Activated CD4-positive, CD25-positive, alpha-beta regulatory T cell treated with anti-CD3 and anti-CD28 coated beads, Interleukin-2, amount 50 U/mL, for 72 hours (primary cell): Measurements from ENCODE around the gene CELF5.
"Not testable (repeated sequence)": the region's sequence is repeated elsewhere in the genome, so short reads cannot be mapped to it uniquely, and the experiment has no call there.

Experiments
- DNase-seq: peaks from one replicate; pipeline ENCODE4 v3.0.0; 2021

Gene CELF5

DNA sequence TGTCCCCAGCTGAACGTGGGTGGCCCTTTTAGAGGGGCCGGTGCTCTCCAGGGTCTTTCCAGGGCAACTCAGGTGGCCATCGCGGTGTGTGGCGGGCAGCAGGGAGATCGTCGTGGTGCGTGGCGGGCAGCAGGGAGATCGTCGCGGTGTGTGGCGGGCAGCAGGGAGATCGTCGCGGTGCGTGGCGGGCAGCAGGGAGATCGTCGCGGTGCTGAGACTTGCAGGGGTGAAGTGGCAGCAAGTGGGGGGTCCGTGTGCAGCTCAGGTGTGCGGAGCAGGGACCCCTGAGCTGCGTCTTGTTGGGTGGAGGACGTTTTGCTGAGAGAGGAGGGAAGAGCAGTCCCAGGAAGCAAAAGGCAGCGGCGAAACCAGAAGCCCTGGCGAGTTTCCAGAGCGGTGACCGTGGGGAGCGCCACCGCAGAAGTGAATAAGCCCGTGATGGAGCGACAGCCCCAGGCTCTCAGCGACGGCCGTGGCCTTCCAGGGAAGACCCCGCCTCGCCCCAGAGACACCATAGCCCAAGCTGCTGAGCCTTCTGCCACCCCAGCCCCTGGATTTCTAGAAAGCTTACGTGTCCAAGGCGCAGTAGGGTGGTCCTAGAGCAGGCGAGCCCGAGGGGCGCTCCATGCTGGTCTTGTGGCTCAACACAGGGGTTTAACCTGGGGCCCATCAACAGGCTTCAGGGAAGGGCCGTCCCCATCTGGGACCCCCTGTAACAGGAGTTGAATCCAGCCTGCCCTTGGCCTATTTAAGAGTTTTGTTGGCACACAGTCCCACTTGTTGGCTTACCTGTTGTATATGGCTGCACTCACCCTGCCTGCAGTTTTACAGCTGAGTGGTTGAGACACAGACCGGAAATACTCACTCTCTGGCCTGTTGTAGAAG is 33.3 kb upstream of the CELF5 start:
- no peak for DNase-seq

DNA sequence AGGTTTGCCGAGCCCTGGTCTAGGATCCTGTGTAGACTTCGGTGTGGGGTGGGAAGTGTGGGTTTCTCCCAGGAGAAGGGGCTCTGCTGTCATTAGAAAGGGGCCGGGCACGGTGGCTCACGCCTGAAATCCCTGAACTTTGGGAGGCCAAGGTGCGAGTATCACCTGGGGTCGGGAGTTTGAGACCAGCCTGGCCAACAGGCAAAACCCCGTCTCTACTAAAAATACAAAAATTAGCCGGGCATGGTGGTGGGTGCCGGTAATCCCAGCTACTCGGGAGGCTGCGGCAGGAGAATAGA is 32.7 kb upstream of the CELF5 start:
- DNase-seq, result not testable (repeated sequence)

DNA sequence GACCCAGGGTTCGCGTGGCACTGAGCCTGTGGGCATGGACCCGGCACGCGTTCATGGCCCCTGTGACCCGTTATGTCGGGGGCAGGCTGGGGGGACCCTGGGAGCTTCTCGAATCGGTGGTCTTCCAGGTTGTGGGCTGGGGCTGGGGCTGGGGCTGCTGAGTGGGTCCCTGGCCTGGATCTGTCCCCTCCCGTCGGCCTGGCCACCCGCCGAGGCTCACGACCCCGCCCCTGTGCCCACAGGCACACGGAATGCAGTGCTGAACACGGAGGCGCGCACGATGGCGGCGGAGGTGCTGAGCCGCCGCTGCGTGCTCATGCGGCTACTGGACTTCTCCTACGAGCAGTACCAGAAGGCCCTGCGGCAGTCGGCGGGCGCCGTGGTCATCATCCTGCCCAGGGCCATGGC is 32.2 kb upstream of the CELF5 start:
- no peak for DNase-seq

DNA sequence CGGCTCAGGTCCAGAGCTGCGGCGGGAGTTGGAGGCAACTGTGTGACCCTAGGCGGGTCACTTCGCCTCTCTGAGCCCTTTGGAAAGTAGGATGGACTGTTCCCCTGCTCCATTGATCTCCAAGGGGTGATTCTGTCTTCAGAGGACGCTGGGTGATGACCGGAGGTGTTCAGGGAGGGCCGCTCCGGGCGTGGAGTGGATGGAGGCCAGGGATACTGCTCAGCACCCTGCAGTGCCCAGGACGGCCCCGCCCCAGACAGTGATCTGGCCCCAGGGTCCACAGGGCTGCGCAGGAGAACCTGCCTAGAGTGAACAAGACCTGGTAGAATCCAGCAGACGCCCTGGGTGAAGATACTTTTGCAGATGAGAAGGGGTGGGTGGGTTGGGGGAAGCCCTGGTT is 31.8 kb upstream of the CELF5 start:
- no peak for DNase-seq

DNA sequence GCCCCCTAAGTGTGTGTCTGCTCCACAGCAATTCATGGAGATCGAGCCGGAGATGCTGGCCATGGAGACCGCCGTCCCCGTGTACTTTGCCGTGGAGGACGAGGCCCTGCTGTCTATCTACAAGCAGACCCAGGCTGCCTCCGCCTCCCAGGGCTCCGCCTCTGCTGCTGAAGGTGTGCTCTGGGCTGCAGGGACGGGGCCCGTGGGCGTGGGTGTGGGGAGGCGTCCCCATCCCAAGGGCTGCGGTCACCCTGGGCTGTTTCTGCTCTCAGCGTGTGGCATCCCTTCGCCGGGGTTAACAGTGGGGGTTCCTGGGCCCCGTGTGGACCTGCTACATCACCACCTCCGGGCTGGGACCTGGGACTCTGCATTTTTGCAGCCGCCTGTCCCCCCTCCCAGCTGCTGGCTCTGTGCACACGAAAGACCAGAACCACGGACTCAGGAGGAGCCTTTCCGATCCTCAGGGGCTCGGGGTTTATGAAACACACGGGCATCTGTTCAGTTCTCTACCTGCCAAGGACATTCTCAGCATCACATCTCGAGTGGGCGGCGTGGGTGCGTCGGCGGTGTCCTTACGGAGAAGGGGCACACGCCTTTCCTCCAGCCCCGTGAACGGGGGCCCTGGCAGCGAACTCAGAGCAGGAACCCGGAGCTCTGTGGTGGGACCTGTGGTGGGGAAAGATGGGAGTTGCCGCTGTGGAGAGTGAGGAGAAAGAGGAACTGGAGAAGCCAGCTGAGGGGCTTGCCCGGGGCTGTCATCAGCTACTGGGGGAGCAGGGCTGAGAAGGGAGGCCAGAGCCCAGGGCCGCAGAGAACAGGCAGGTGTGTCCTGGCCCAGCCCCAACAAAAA is 31.0 kb upstream of the CELF5 start:
- no peak for DNase-seq

DNA sequence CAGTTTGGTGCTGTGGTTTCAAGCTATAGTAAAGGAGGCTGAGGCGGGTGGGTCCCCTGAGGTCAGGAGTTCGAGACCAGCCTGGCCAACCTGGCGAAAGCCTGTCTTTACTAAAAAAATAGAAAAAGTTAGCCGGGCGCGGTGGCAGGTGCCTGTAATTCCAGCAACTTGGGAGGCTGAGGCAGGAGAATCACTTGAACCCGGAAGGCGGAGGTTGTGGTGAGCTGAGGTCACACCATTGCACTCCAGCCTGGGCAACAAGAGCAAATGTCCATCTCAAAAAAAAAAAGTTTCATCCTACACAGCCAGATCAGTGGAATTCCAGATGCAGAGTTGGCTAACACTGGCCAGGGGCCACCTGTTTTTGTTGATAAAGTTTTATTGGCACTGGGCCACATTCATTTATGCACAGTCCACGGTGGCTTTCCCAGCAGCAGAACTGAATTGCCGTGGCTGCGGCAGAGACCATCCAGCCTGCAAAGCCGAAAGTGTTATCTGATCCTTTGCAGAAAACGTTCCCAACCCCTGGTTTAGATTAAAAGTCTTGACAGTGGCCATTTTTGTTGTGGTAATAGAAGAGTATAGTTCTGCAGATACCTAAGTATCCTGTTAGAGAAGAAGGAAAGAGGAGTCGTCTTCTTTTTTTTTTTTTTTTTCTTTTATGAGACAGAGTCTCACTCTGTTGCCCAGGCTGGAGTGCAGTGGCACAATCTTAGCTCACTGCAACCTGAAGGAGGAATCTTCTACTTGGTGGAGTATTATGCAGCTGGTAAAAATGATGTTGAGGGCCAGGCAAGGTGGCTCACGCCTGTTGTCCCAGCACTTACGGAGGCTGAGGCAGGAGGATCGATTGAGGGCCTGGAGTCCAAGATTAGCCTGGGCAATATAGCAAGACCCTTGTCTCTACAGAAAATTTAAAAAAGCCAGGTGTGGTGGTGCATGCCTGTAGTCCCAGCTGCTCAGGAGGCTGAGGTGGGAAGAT is 30.1 kb upstream of the CELF5 start:
- no peak for DNase-seq

DNA sequence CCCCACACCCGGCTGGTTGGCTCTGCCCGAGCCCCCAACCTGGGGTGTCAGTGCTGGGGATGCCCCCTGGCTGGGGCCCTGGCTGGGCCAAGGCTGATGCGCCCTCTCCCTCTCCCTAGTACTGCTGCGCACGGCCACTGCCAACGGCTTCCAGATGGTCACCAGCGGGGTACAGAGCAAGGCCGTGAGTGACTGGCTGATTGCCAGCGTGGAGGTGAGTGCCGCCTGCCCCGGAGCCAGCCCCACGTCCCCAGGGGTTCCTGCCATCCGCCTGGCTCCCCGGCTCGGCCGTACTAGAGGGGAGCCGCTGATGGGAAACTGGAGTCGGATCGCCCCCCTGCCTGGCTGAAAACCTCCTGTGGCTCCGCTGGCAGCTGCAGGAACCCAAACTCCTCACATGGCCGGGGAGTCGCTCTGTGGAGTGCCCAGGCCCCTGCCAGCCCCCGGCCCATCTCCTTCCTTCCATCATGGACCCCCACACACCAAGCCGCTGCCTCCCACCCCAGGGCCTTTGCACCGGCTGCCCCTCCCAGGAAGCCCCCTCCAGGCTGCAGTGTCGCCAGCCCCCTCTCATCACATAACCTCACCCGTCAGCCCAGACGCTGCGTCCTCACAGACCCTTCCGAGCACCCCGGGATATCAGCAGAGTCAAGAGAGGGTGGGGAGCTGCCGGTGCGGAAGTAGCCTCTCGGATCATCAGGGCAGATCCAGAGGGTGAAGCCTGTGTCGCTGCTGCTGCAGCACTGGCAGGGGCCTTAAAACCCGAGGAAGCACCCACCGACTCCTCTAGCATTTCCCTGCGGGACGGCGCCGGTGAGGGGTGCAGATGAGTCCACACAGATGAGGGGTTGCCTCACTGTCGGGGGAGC is 28.2 kb upstream of the CELF5 start:
- DNase-seq, result no peak

DNA sequence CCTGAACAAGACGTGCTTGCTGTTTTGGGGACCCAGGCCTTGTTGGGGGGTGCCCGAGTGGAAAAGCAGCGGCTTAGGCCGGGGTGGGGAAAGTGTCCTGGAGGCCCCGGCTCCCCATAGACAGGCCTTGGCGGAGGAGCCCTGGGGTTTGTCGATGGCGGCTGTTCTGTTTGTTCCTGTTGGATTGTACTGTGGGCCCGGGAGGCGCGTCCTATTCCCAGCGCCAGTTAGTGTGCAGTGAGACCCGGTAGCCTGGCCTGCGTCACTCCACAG is 27.6 kb upstream of the CELF5 start:
- DNase-seq, result no peak

DNA sequence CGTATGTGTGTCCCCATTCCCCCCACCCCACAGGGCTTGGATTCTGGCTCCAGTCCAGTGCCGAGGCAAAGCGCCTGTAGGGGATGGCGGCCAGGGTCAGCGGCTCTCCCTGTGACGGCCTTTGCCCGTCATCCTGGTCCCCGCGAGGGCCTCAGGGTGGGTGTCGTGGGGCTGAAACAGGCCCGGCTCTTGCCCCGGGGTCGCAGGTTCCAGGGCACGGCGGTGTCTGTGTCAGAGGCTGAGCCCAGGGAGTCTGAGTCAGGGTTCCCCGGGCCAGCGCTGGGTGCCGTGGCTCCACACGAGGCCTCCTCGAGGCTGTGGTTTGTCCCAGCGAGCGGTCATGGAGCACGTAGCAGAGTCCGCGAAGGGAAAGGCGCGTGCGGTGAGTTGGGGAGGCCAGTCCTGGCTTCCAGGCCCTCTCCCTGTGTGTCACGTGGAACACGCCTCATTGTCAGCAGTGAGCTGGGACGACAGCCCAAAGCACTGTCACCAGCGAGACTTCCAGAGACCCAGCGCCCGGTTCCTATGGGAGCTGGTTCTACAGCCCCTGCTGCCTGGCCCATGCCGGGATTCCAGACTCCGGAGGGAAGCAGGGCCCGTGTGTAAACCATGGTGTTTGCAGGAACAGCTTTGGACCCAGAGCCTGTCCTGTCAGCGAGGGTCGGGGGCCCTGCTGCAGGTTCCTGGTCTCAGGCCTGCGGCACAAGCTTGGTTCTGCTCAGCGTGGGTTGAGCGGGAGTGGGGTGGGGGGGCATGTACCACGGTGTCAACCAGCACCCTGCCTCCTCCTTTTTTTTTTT is 25.4 kb upstream of the CELF5 start:
- no peak for DNase-seq

DNA sequence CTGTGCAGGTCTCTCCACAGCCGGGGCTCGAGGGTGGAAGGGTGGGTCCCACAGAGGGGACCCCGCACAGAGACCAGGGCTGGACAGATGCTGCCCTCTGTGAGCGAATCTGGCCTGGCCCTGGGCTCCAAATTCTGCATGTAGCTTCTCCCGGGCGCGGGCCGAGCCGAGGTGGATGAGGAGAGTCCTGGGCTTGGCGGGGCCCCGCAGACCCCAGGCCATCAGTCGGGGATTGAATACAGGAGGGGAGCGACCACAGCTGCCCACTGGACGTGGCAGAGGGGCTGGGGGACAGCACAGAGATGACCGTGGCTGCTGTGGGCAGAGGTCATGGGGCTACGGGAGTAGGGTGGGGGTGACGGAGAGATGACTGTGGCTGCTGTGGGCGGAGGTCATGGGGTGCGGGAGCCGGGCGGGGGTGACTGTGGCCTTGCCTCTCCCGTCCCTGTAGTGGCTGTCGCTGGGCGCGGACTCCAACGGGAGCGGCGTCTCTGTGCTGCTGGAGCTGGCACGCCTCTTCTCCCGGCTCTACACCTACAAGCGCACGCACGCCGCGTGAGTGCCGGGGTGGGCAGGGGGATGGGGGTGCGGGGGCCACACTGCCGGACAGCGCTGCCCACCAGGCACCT is 23.3 kb upstream of the CELF5 start:
- no peak for DNase-seq

DNA sequence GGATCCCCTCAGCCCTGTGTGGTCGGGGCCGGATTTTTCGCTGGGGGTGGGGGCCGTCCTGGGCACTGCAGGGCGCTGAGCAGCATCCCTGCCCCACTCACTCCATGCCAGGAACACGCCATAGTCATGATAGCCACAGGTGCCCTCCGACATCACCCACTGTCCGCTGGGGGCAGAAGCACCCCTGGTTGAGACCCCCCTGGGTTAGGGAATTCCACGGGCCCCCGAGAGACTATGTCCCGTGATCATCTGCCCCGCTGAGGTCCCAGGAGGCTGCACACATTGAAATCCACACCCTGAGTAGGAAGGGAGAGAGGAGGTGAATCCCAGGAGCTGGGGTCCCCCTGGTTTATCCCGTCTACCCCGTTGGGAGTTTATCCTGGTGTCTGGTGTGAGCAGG is 22.6 kb upstream of the CELF5 start:
- no peak for DNase-seq

DNA sequence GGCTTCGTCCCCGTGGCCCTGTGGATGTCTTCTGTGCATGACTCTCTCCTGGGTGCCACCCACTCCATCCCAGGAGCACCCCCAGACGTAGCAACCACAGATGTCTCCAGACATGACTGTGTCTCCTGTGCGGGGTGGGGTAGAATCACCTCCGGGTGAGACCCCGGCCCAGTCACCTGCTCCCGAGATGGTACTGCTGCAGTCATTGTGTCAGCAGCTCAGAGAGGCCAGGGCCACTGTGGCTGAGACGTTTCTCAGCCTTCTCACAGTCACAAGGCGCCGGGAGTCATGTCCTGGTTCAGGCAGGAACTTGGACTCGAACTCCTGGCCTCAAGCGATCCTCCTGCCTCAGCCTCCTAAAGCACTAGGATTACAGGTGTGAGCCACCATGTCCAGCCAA is 22.1 kb upstream of the CELF5 start:
- no peak for DNase-seq

DNA sequence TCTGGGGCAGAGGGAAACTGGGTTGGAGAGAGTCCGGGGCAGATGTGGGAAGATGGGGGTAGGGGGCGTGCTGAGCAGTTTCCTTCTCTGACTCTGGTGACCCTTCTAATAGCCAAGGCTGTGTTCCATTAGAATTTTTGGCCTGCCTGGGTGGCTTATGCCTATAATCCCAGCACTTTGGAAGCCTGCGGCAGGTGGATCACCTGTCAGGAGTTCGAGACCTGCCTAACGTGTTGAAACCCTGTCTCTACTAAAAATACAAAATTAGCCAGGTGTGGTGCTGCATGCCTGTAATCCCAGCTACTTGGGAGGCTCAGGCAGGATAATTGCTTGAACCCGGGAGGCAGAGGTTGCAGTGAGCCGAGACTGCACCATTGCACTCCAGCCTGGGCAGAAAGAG is 21.6 kb upstream of the CELF5 start:
- not testable (repeated sequence) for DNase-seq

DNA sequence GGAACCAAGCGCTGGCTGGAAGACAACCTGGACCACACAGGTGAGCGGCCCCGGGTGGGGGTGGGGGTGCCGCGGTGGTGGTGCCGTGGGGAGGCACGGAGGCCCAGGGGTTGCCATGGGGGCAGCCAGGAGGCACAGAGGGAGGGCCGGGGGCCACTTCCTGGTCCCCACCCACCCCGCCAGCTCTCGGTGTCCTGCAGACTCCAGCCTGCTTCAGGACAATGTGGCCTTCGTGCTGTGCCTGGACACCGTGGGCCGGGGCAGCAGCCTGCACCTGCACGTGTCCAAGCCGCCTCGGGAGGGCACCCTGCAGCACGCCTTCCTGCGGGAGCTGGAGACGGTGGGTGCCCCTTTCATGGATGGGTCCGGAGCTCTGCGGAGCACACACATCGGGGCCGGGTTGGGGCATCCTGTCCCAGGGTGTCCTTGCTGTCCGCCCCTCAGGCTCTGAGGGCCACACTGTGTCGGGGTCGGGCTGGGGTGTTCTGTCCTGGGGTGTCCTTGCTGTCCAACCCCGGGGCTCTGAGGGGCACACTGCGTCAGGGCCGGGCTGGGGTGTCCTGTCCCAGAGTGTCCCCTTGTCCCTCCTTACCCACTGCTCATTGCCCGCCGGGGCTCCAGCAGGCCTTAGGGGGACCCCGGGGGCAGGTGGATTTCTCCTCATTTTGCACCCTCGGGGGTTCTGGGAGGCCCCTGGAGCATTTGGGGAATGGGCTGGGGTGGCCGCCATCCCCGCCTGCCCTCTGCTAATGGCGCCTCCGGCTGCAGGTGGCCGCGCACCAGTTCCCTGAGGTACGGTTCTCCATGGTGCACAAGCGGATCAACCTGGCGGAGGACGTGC is 20.4 kb upstream of the CELF5 start:
- no peak for DNase-seq

DNA sequence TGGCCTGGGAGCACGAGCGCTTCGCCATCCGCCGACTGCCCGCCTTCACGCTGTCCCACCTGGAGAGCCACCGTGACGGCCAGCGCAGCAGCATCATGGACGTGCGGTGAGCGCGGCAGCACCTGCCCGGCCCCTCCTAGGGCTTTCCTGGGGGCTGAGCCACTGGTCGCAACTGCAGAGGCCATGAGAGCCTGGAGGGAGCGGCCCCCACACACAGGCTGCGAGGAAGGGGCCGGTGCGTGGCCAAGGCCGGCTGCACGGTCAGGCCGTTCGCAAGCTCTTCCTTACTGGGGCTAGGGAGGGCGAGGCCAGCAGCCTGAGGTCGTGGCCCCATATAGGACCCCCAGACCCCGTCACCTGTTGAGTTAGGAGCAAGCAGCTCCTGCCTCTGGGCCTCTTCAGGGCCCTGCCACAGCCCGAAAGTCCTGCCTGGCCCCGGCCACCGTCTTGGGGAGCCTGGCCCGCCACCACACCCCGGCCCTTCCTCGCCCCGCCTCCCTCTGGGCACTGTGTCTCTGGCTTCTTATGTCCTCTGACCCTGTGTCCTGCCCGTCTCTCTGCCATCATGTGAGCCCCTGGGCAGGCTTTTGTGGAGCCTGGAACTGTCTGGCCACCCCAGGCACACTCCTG is 19.7 kb upstream of the CELF5 start:
- no peak for DNase-seq

DNA sequence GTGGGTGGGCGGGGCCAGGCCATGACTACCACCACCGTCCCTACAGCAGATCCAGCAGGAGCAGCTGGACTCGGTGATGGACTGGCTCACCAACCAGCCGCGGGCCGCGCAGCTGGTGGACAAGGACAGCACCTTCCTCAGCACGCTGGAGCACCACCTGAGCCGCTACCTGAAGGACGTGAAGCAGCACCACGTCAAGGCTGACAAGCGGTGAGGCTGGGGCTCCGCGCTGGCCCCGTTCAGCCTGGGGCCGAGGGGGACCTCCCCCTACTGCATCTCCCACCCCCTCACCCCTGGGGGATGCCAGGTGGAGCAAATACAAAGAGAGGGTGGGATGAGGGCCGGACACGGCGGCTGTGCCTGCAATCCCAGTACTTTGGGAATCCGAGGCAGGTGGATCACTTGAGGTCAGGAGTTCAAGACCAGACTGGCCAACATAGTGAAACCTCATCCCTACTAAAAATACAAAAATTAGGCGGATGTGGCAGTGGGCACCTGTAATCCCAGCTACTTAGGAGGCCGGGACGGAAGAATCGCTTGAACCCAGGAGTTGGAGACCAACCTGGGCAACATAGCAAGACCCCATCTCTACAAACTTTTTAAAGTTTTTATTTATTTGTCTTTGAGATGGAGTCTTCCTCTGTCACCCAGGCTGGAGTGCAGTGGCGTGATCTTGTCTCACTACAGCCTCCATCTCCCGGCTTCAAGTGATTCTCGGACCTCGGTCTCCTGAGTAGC is 18.1 kb upstream of the CELF5 start:
- no peak for DNase-seq

DNA sequence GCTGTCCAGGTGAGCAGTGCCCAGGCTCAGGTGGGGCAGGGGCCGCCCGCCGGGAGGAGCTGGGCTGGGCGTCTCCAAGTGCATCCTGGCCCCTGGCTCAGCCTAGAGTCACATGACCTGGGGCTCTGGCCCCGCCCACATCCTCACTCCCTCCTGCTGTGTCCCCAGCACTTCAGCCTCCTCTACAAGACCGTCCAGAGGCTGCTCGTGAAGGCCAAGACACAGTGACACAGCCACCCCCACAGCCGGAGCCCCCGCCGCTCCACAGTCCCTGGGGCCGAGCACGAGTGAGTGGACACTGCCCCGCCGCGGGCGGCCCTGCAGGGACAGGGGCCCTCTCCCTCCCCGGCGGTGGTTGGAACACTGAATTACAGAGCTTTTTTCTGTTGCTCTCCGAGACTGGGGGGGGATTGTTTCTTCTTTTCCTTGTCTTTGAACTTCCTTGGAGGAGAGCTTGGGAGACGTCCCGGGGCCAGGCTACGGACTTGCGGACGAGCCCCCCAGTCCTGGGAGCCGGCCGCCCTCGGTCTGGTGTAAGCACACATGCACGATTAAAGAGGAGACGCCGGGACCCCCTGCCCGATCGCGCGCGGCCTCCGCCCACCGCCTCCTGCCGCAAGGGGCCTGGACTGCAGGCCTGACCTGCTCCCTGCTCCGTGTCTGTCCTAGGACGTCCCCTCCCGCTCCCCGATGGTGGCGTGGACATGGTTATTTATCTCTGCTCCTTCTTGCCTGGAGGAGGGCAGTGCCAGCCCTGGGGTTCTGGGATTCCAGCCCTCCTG is 16.8 kb upstream of the CELF5 start:
- DNase-seq, result no peak
